CD4-positive, alpha-beta T cell treated with Interleukin-21 for 1 hour (primary cell): ENCODE measurements around the gene C2CD2L.
"Not testable (repeated sequence)": the region's sequence is repeated elsewhere in the genome, so short reads cannot be mapped to it uniquely, and the experiment has no call there.

Experiments
- DNase-seq: peaks from one replicate; pipeline ENCODE4 v3.0.0-alpha.2; 2020

C2CD2L gene

GRCh38 chr11:119153049-119153818 is 46.1 kb downstream of the C2CD2L start:
- no peak for DNase-seq

GRCh38 chr11:119154178-119154577 is 47.0 kb downstream of the C2CD2L start:
- DNase-seq = no peak

- no peak for DNase-seq
These were observed 48.8 kb downstream of the C2CD2L start for GRCh38 chr11:119155733-119156492.

- no peak for DNase-seq
These were observed 49.4 kb downstream of the C2CD2L start for GRCh38 chr11:119156496-119156895.

GRCh38 chr11:119157063-119157462 is 49.9 kb downstream of the C2CD2L start:
- DNase-seq = no peak

GRCh38 chr11:119158467-119158866 is 51.3 kb downstream of the C2CD2L start:
- DNase-seq = no peak

- no peak for DNase-seq
These were observed 53.0 kb downstream of the C2CD2L start for GRCh38 chr11:119160151-119160550.

- DNase-seq = no peak
These were observed 54.7 kb downstream of the C2CD2L start for GRCh38 chr11:119161871-119162270.

GRCh38 chr11:119166368-119167076 is 59.4 kb downstream of the C2CD2L start:
- DNase-seq = no peak

GRCh38 chr11:119167077-119167458 is 59.9 kb downstream of the C2CD2L start:
- DNase-seq = not testable (repeated sequence)

GRCh38 chr11:119167933-119168332 is 60.8 kb downstream of the C2CD2L start:
- DNase-seq = no peak
